ENCODE data around the gene CRK.
A peak's percentile ranks its signal among the peaks of the same experiment; 100 is the strongest.

CRK gene

DNA sequence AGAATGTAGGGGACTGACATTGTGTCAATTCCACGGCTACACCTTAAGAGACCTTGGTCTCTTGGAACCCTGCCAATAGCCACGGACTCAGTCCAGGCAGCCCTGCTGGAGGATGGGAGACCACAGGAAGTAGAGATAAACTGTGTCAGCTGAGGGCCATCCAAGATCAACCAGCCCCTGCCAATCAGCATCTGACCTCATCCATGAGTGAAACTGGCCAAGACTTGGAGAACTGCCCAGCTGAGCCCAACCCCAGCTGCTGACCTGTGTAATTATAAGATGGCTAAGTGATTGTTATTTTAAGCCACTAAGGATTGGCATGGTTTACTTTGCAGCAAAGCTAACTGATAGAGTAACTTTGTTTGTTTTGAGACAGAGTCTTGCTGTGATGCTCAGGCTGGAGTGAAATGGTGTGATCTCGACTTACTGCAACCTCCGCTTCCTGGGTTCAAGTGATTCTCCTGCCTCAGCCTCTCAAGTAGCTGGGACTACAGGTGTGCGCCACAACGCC, 42.7 kb downstream of the CRK start:
- Histone ChIP-seq H2AFZ (no peak overlapping the region), H3K36me3 (ENCODE audit: control insufficient read depth, insufficient read depth, low read length) (no peaks in the 10 kb centered on the region), H3K9ac (no peak overlapping the region), H3K4me2 (ENCODE audit: low read length) (no peak overlapping the region), H3K9me3 (ENCODE audit: control insufficient read depth, low read length) (no peaks in the 10 kb centered on the region), H3K79me2 (no peaks in the 10 kb centered on the region), H3K27ac (no peak overlapping the region), H3K4me1 (peaks cover 3% of the 10 kb centered on the region), H3K27me3 (ENCODE audit: control insufficient read depth, insufficient read depth, low read length) (no peaks in the 10 kb centered on the region), H3K4me3 (ENCODE audit: low read depth, low read length) (no peak overlapping the region)
- TF ChIP-seq, protein P1, sequence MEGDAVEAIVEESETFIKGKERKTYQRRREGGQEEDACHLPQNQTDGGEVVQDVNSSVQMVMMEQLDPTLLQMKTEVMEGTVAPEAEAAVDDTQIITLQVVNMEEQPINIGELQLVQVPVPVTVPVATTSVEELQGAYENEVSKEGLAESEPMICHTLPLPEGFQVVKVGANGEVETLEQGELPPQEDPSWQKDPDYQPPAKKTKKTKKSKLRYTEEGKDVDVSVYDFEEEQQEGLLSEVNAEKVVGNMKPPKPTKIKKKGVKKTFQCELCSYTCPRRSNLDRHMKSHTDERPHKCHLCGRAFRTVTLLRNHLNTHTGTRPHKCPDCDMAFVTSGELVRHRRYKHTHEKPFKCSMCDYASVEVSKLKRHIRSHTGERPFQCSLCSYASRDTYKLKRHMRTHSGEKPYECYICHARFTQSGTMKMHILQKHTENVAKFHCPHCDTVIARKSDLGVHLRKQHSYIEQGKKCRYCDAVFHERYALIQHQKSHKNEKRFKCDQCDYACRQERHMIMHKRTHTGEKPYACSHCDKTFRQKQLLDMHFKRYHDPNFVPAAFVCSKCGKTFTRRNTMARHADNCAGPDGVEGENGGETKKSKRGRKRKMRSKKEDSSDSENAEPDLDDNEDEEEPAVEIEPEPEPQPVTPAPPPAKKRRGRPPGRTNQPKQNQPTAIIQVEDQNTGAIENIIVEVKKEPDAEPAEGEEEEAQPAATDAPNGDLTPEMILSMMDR (IDR thresholded peaks at IDR 0.05): no peak

DNA sequence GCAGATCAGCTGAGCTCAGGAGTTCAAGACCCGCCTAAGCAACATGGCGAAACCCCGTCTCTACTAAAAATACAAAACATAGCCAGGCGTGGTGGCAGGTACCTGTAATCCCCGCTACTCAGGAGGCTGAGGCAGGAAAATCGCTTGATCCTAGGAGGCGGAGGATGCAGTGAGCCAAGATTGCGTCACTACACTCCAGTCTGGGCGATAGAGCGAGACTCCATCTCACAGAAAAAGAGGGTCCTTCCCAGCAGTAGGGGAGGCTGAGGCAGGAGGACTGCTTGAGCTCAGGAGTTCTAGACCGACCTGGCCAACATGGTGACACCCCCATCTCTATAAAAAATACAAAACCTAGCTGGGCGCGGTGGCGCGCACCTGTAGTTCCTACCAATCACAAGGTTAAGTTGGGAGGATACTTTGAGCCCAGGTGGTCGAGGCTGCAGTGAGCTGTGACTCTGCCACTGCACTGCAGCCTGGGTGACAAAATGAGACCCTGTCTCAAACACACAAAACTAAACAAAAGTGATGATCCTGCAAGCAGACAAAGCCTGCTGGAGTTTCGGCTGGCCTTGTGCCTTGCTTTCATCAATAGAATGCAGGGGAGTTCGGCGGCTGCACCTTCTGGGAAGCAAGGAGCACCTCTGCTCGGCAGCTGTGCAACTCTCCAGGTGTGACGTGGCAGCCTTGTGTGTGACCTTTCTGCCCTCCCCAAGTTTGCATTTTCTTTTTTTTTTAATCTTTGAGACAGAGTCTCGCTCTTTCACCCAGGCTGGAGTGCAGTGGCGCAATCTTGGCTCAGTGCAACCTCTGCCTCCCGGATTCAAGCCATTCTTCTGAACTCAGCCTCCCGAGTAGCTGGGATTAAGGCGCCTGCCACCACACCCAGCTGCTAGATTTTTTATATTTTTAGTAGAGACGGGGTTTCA, 43.6 kb downstream of the CRK start:
- no peak overlapping the region for H3K9ac ChIP-seq
- H3K79me2 ChIP-seq: no peaks in the 10 kb centered on the region
- no peak overlapping the region for H3K27ac ChIP-seq
- no peaks in the 10 kb centered on the region for H3K36me3 ChIP-seq (ENCODE audit: control insufficient read depth, insufficient read depth, low read length)
- peaks cover 3% of the 10 kb centered on the region for H3K4me1 ChIP-seq
- TF ChIP-seq, protein P1 (IDR thresholded peaks at IDR 0.05): no peak
- H3K27me3 ChIP-seq (ENCODE audit: control insufficient read depth, insufficient read depth, low read length): no peaks in the 10 kb centered on the region
- no peak overlapping the region for H3K4me3 ChIP-seq (ENCODE audit: low read depth, low read length)
- no peaks in the 10 kb centered on the region for H3K9me3 ChIP-seq (ENCODE audit: control insufficient read depth, low read length)
- no peak overlapping the region for H2AFZ ChIP-seq
- H3K4me2 ChIP-seq (ENCODE audit: low read length): no peak overlapping the region

DNA sequence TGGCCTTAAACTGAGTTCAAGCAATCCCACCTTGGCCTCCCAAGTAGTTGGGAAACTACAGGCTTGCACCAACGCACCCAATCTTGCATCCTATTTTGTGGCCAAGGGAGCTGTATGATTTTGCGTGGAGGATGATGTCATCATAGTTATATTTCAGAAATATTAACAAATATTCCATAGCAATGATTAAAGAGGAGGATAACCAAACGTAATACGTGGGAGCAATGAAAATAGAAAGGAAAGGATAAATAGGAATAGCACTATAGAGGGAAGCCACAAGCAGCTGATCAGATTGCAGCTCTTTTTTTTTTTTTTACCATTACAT, 53.8 kb downstream of the CRK start:
- no peaks in the 10 kb centered on the region for H3K9me3 ChIP-seq (ENCODE audit: control insufficient read depth, low read length)
- TF ChIP-seq, protein P1 (IDR thresholded peaks at IDR 0.05): no peak

DNA sequence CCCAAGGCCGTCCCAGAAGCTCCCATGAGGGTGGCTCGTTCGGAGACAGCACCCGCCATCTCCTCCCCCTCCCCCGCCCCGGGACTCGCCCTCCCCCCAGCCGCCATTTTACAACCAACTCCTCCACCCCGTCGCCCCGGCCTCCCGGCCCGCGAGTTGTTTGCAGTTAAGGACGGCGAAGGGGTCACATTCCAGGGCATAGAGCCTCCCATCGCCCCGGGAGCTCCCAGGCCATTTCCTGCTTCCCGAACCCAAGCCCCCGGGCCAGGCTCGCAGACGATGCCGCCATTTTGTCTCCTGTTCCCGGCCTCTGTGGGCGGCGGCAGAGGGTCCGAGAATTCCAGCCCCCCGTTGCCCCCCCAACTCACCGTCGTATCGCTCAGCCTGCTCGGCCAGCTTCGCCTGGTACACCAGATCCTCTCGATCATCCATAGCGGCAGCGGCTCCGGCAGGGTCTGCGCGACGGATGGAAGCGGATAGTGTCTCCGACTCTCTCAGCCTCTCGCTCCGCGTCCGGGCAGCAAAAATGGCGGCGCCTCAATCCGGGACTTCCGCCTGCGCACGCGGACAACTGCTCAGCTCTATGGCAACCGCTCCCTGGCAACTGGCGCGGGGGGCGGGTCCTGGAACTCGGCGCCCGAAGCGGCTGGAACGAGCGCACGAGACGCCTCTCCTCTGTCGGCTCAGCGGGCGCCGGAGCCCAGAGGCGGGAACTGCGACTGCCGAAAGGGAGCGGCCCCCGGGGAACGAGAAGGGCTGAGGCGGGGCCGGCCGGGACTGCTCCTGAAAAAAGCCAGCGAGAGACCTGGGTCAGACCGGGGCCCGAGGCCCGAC, 56.1 kb downstream of the CRK start, which contains the start of gene YWHAE:
Gene YWHAE (minus strand): TSS at position 544 of the 834 bp plus-strand sequence. CDS start 112 bp downstream, at position 432.
- Histone ChIP-seq H3K27ac (peak within 1 kb of the TSS; percentile 94), H3K4me1 (peaks cover 8% of the 10 kb centered on the region), H3K79me2 (peaks cover 44% of the 10 kb centered on the region), H3K9ac (peak within 1 kb of the TSS; percentile 42), H3K4me2 (ENCODE audit: low read length) (peak within 1 kb of the TSS; percentile 91), H2AFZ (peak within 1 kb of the TSS; percentile 80), H3K27me3 (ENCODE audit: control insufficient read depth, insufficient read depth, low read length) (no peaks in the 10 kb centered on the region), H3K36me3 (ENCODE audit: control insufficient read depth, insufficient read depth, low read length) (no peaks in the 10 kb centered on the region), H3K9me3 (ENCODE audit: control insufficient read depth, low read length) (no peaks in the 10 kb centered on the region), H3K4me3 (ENCODE audit: low read depth, low read length) (peak within 1 kb of the TSS; percentile 79)
- TF ChIP-seq, protein P1 (IDR thresholded peaks at IDR 0.05): peak; percentile 7

More for the DNA sequence above, 53.8 kb downstream of the CRK start:
- peaks cover 21% of the 10 kb centered on the region for H3K79me2 ChIP-seq
- H3K4me1 ChIP-seq: peaks cover 6% of the 10 kb centered on the region
- no peaks in the 10 kb centered on the region for H3K27me3 ChIP-seq (ENCODE audit: control insufficient read depth, insufficient read depth, low read length)
- no peak overlapping the region for H3K4me3 ChIP-seq (ENCODE audit: low read depth, low read length)
- H3K36me3 ChIP-seq (ENCODE audit: control insufficient read depth, insufficient read depth, low read length): no peaks in the 10 kb centered on the region
- H3K9ac ChIP-seq: no peak overlapping the region
- H2AFZ ChIP-seq: no peak overlapping the region
- no peak overlapping the region for H3K27ac ChIP-seq
- no peak overlapping the region for H3K4me2 ChIP-seq (ENCODE audit: low read length)
